ENCODE measurements around the gene RHOA. TPM values are rescaled to one million over a fixed set of nuclear protein-coding genes. Genes with fewer than 3 reads are reported as not detected.
"Not testable (repeated sequence)": the region's sequence is repeated elsewhere in the genome, so short reads cannot be mapped to it uniquely, and the experiment has no call there.

Gene RHOA
- polyA plus RNA-seq, 1 donor from 2014 or later: 709 TPM

DNA sequence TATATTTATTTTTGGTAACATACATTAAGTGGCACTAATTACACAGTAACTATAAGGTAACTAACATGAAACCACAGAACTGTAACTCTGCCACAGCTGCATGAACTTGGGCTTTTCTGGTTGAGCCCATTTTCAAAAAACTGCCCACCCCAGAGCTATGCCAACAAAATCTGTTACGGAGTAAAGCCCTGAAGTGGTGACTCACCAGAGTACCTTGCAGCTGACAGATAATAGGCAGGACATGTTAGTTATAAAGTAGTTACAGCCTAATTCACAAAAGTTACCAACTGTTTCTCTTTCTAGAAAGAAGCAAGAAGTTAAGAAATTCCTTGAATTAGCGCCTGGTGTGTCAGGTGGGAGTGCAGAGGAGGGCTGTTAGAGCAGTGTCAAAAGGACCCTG lies 52.2 kb downstream of the RHOA start:
- Mint-ChIP-seq H3K27ac (peak overlapping the region; percentile 88 to 99 (median 89)), H3K36me3 (peaks cover 5% of the 10 kb centered on the region), H3K4me3 (peak overlapping the region in 3 of 4 donors; percentile 60 to 99 (median 90)), H3K4me1 (peaks cover 6 to 14% (median 10%) of the 10 kb centered on the region in 3 donors), H3K9me3 (no peaks in the 10 kb centered on the region), H3K27me3 (no peaks in the 10 kb centered on the region)

GRCh38 chr3:49358884-49359225 lies 52.9 kb downstream of the RHOA start:
- peak overlapping the region; percentile 87 to 99 (median 99) for H3K27ac Mint-ChIP-seq
- H3K9me3 Mint-ChIP-seq: no peaks in the 10 kb centered on the region
- peak overlapping the region; percentile 90 to 99 (median 97) for H3K4me3 Mint-ChIP-seq
- no peaks in the 10 kb centered on the region for H3K27me3 Mint-ChIP-seq
- H3K4me1 Mint-ChIP-seq: peaks cover 9 to 14% (median 10%) of the 10 kb centered on the region in 3 donors
- peaks cover 8% of the 10 kb centered on the region for H3K36me3 Mint-ChIP-seq

- peak within 1 kb of the TSS; percentile 90 to 99 (median 97) for H3K4me3 Mint-ChIP-seq
- H3K36me3 Mint-ChIP-seq: peaks cover 8% of the 10 kb centered on the region
These were observed 53.4 kb downstream of the RHOA start, which contains the start of gene GPX1 for GRCh38 chr3:49358217-49358883. Gene GPX1 (minus strand): TSS chr3:49358353. CDS start chr3:49358278, 75 bp downstream.

GRCh38 chr3:49357443-49358216 lies 54.1 kb downstream of the RHOA start:
- Mint-ChIP-seq H3K4me1 (peaks cover 10 to 14% (median 13%) of the 10 kb centered on the region in 3 donors), H3K27ac (peak overlapping the region; percentile 95 to 99 (median 99)), H3K4me3 (peak overlapping the region; percentile 90 to 99 (median 97))
- not testable (repeated sequence) for H3K36me3 Mint-ChIP-seq, H3K27me3 Mint-ChIP-seq, H3K9me3 Mint-ChIP-seq

More at GRCh38 chr3:49358217-49358883, 53.4 kb downstream of the RHOA start, which contains the start of gene GPX1:
- Mint-ChIP-seq H3K9me3 (no peaks in the 10 kb centered on the region), H3K27me3 (no peaks in the 10 kb centered on the region), H3K4me1 (peaks cover 9 to 14% (median 10%) of the 10 kb centered on the region in 3 donors), H3K27ac (peak within 1 kb of the TSS; percentile 95 to 99 (median 99))

DNA sequence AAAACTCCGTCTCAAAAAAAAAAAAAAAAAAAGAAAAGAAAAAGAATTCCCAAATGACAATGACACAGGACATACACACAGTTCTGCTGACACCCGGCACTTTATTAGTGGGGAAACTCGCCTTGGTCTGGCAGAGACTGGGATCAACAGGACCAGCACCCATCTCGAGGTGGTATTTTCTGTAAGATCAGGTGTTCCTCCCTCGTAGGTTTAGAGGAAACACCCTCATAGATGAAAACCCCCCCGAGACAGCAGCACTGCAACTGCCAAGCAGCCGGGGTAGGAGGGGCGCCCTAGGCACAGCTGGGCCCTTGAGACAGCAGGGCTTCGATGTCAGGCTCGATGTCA lies 54.7 kb downstream of the RHOA start:
- H3K4me1 Mint-ChIP-seq: peaks cover 14 to 17% (median 15%) of the 10 kb centered on the region in 3 donors
- H3K27me3 Mint-ChIP-seq, H3K36me3 Mint-ChIP-seq, H3K9me3 Mint-ChIP-seq: not testable (repeated sequence)
- peak overlapping the region; percentile 90 to 99 (median 97) for H3K4me3 Mint-ChIP-seq
- H3K27ac Mint-ChIP-seq: peak overlapping the region; percentile 95 to 99 (median 99)

DNA sequence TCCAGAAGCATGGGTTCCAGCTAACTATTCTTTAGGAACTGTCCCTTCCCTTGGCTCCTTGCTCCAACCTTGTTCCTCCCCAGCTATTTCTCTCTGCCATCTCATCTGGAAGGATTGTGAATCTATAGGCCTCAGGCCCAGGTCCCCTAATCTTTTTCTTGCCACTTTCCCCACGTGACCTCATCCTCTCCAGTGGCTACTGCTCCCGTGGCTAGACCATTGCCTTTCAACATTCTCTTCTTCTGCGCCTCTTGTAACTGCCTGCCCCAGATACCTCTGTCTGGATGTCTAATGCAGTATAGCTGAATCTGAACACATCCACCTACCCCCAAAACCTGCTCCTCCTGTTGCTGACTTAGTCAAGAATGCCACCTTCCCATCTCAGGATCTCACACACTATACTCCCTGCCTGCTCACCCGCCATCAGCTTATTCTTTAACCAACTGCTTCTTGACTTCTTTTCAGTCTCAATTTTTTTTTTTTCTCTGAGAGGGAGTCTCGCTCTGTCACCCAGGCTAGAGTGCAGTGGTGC lies 58.8 kb downstream of the RHOA start:
- H3K36me3 Mint-ChIP-seq: peaks cover 5% of the 10 kb centered on the region
- H3K4me3 Mint-ChIP-seq: peak overlapping the region in 1 of 4 donors; percentile 57
- H3K4me1 Mint-ChIP-seq: peaks cover 17 to 25% (median 21%) of the 10 kb centered on the region in 3 donors
- H3K9me3 Mint-ChIP-seq: no peaks in the 10 kb centered on the region
- H3K27me3 Mint-ChIP-seq: no peaks in the 10 kb centered on the region
- peak overlapping the region; percentile 52 to 84 (median 72) for H3K27ac Mint-ChIP-seq

GRCh38 chr3:49352281-49352680 lies 59.5 kb downstream of the RHOA start:
- H3K27me3 Mint-ChIP-seq: no peaks in the 10 kb centered on the region
- peaks cover 5% of the 10 kb centered on the region for H3K36me3 Mint-ChIP-seq
- no peaks in the 10 kb centered on the region for H3K9me3 Mint-ChIP-seq
- H3K4me3 Mint-ChIP-seq: peak overlapping the region in 2 of 4 donors; percentile 57 to 59
- peak overlapping the region in 2 of 3 donors; percentile 52 to 84 for H3K27ac Mint-ChIP-seq
- H3K4me1 Mint-ChIP-seq: peaks cover 18 to 21% (median 21%) of the 10 kb centered on the region in 3 donors

- peak overlapping the region in 2 of 3 donors; percentile 24 to 52 for H3K27ac Mint-ChIP-seq
These were observed 60.2 kb downstream of the RHOA start for GRCh38 chr3:49351521-49352011.

GRCh38 chr3:49349348-49350114 lies 62.2 kb downstream of the RHOA start:
- Mint-ChIP-seq H3K4me3 (no peak overlapping the region), H3K27ac (peak overlapping the region in 1 of 3 donors; percentile 36), H3K27me3 (no peaks in the 10 kb centered on the region), H3K4me1 (peaks cover 25 to 30% (median 26%) of the 10 kb centered on the region in 3 donors), H3K9me3 (no peaks in the 10 kb centered on the region), H3K36me3 (peaks cover 2% of the 10 kb centered on the region)

More at GRCh38 chr3:49351521-49352011, 60.2 kb downstream of the RHOA start:
- peaks cover 5% of the 10 kb centered on the region for H3K36me3 Mint-ChIP-seq
- H3K4me1 Mint-ChIP-seq: peaks cover 22 to 26% (median 24%) of the 10 kb centered on the region in 3 donors
- H3K27me3 Mint-ChIP-seq: no peaks in the 10 kb centered on the region
- no peaks in the 10 kb centered on the region for H3K9me3 Mint-ChIP-seq
- H3K4me3 Mint-ChIP-seq: peak overlapping the region in 2 of 4 donors; percentile 46 to 57

DNA sequence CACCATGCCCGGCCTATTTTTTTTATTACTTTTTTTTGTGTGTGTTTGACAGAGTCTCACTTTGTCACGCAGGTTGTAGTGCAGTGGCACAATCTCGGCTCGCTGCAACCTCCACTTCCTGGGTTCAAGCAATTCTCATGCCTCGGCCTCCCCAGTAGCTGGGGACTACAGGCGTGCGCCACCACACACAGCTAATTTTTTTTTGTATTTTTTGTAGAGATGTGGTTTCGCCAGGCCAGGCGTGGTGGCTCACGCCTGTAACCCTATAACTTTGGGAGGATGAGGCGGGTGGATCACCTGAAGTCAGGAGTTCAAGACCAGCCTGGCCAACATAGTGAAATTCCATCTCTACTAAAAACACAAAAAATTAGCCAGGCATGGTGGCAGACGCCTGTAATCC lies 63.4 kb downstream of the RHOA start:
- peaks cover 26 to 30% (median 26%) of the 10 kb centered on the region in 3 donors for H3K4me1 Mint-ChIP-seq
- H3K9me3 Mint-ChIP-seq, H3K27me3 Mint-ChIP-seq, H3K36me3 Mint-ChIP-seq, H3K27ac Mint-ChIP-seq: not testable (repeated sequence)
- peak overlapping the region in 1 of 4 donors; percentile 28 for H3K4me3 Mint-ChIP-seq

DNA sequence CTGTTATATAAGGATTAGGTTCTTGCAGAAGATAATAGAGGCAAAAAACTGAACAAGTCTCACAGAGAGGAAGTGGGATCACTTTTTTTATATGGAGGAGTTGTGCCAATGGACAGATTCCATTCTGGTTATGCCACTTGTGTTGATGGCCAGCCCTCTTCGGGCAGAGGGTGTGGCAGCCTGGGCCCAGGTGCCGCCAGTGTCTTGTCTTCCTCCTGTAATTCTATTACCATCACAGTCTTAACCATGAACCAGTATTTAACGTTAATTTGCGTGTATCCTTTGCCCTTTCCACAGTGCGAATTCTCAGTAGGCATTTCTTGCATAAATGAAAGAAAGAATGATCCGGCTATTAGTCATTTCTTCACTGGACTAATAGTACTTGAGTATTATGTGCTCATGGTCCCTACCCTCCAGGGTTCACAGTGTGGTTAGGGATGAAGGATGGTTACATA lies 65.0 kb downstream of the RHOA start:
- Mint-ChIP-seq H3K4me1 (peaks cover 28 to 35% (median 31%) of the 10 kb centered on the region in 3 donors), H3K36me3 (no peaks in the 10 kb centered on the region), H3K27me3 (no peaks in the 10 kb centered on the region), H3K4me3 (peak overlapping the region in 2 of 4 donors; percentile 29), H3K9me3 (no peaks in the 10 kb centered on the region), H3K27ac (peak overlapping the region; percentile 71 to 88 (median 79))

GRCh38 chr3:49343163-49343562 lies 68.6 kb downstream of the RHOA start:
- H3K9me3 Mint-ChIP-seq: no peaks in the 10 kb centered on the region
- no peaks in the 10 kb centered on the region for H3K36me3 Mint-ChIP-seq
- H3K27me3 Mint-ChIP-seq: no peaks in the 10 kb centered on the region
- H3K4me1 Mint-ChIP-seq: peaks cover 44 to 52% (median 45%) of the 10 kb centered on the region in 3 donors
- H3K27ac Mint-ChIP-seq: peak overlapping the region in 1 of 3 donors; percentile 78
- peak overlapping the region in 3 of 4 donors; percentile 65 to 81 (median 70) for H3K4me3 Mint-ChIP-seq

- Mint-ChIP-seq H3K4me1 (peaks cover 44 to 54% (median 46%) of the 10 kb centered on the region in 3 donors), H3K36me3 (no peaks in the 10 kb centered on the region), H3K27me3 (no peaks in the 10 kb centered on the region), H3K27ac (peak overlapping the region; percentile 81 to 86 (median 82)), H3K9me3 (no peaks in the 10 kb centered on the region), H3K4me3 (peak overlapping the region in 3 of 4 donors; percentile 43 to 81 (median 65))
These were observed 69.8 kb downstream of the RHOA start for GRCh38 chr3:49341996-49342395.
